HepG2 (cell line): ENCODE data around the gene UBTD1. TPM values are rescaled to one million over a fixed set of nuclear protein-coding genes. Genes with fewer than 3 reads are reported as not detected.

Experiments used
- ATAC-seq: fragments of 200-7000 bp; cut with Tn5 transposase; 3 replicates; pipeline ENCODE4 v1.9.1; 2020; ENCODE audit warnings: mild to moderate bottlenecking, moderate library complexity
- BruUV-seq: library from RNA; stranded (reverse); fragments of 400-500 nt; replicated peaks from 2 replicates; lab custom pipeline; 2021; lab: Mats Ljungman, UMichigan
- CTCF ChIA-PET: fragments of 300-600 bp; formaldehyde crosslinking; extraction: SDS; loops from one replicate; lab custom pipeline; 2021; ENCODE audit warnings: low total read pairs, inconsistent platforms, low intra/inter-chr PET ratio; lab: Yijun Ruan, JAX
- POLR2A ChIA-PET: fragments of 350-600 bp; sonication (Branson Sonifier 250); formaldehyde crosslinking; loops from one replicate; lab custom pipeline; 2020; ENCODE audit warnings: antibody characterized with exemption, inconsistent platforms; lab: Yijun Ruan, JAX
- DNase-seq: peaks from one replicate; pipeline ENCODE4 v3.0.0-alpha.2; 2015; ENCODE audit warnings: low spot score
- FAIRE-seq: peaks from 3 replicates; lab custom pipeline; 2011; peaks lifted over from hg19 to GRCh38; lab: Jason Lieb, UNC
- H2AFZ ChIP-seq: one replicate; pipeline ENCODE4 v1.6.1; 2011; ENCODE audit warnings: low read length, inconsistent platforms
- H3K27ac ChIP-seq: fragments of 300-600 bp; 3 replicates; pipeline ENCODE4 v1.8.0; 2011; ENCODE audit warnings: mixed run types, mild to moderate bottlenecking, mixed read lengths, low read length, inconsistent platforms; ENCODE audit not compliant: insufficient read depth; ENCODE audit errors: extremely low read length
- H3K27me3 ChIP-seq, 2 experiments: fragments of 200-600 bp in 1 of 2; 2 replicates in 1 of 2; 3 replicates in 1 of 2; pipeline versions ENCODE4 v1.6.0 to v1.8.0; 2011; ENCODE audit warnings: low read length in 2 of 2, mild to moderate bottlenecking in 2 of 2, moderate library complexity in 2 of 2, inconsistent platforms in 1 of 2; ENCODE audit not compliant: insufficient read depth in 2 of 2, control insufficient read depth in 1 of 2
- H3K36me3 ChIP-seq, 2 experiments: fragments of 200-600 bp in 1 of 2; replicated peaks in 1 of 2; 2 replicates in 1 of 2; 3 replicates in 1 of 2; pipeline versions ENCODE4 v1.5.1 to v1.8.0; 2011; ENCODE audit warnings: low read length in 2 of 2, inconsistent platforms in 1 of 2; ENCODE audit not compliant: insufficient read depth in 2 of 2, control insufficient read depth in 1 of 2
- H3K4me1 ChIP-seq: 2 replicates; pipeline ENCODE4 v1.5.1; 2012; ENCODE audit warnings: low read length, inconsistent platforms; ENCODE audit not compliant: insufficient read depth
- H3K4me2 ChIP-seq: 2 replicates; pipeline ENCODE4 v1.6.0; 2011; ENCODE audit warnings: low read depth, low read length, inconsistent platforms
- H3K4me3 ChIP-seq, 3 experiments: fragments of 200-600 bp in 1 of 3; sonication (generic), shearing (Covaris generic) in 1 of 3; replicated peaks in 1 of 3; 2 replicates each; pipeline ENCODE4 v1.5.1; 2011 to 2016; ENCODE audit warnings: low read length in 3 of 3, inconsistent platforms in 2 of 3, low read depth in 2 of 3, mild to moderate bottlenecking in 2 of 3, control low read depth in 1 of 3, mixed read lengths in 1 of 3; ENCODE audit not compliant: insufficient read depth in 1 of 3
- H3K79me2 ChIP-seq: one replicate; pipeline ENCODE4 v1.6.1; 2011; ENCODE audit warnings: low read length, inconsistent platforms; ENCODE audit not compliant: insufficient read depth
- H3K9ac ChIP-seq: 2 replicates; pipeline ENCODE4 v1.6.0; 2011; ENCODE audit warnings: mild to moderate bottlenecking, low read depth, low read length, inconsistent platforms; ENCODE audit not compliant: insufficient read depth
- H3K9me3 ChIP-seq: 2 replicates; pipeline ENCODE4 v1.5.1; 2012; ENCODE audit warnings: mild to moderate bottlenecking, low read length
- H4K20me1 ChIP-seq: 2 replicates; pipeline ENCODE4 v1.6.0; 2011; ENCODE audit warnings: inconsistent platforms, mild to moderate bottlenecking, low read length, moderate library complexity; ENCODE audit not compliant: insufficient read depth
- BATF2 ChIP-seq: sonication (generic); formaldehyde crosslinking; IDR thresholded peaks from 2 replicates; pipeline ENCODE4 v1.8.0; 2022; ENCODE audit warnings: mild to moderate bottlenecking, missing genetic modification reagents, moderate library complexity
- BORCS8-MEF2B ChIP-seq: sonication (generic); formaldehyde crosslinking; IDR thresholded peaks from 2 replicates; pipeline ENCODE4 v1.8.0; 2022; ENCODE audit warnings: mild to moderate bottlenecking, missing genetic modification reagents
- FIP1L1 ChIP-seq: fragments of 200-400 bp; formaldehyde crosslinking; IDR thresholded peaks from 2 replicates; pipeline ENCODE4 v1.6.1; 2018; ENCODE audit warnings: low read depth, mild to moderate bottlenecking, low read length, moderate library complexity, borderline replicate concordance; ENCODE audit not compliant: insufficient read depth
- HNF4A ChIP-seq: sonication (generic); formaldehyde crosslinking; IDR thresholded peaks from 2 replicates; pipeline ENCODE4 v1.4.0; 2020; ENCODE audit warnings: missing genetic modification reagents
- IRF9 ChIP-seq: sonication (generic); formaldehyde crosslinking; IDR thresholded peaks from 2 replicates; pipeline ENCODE4 v1.8.0; 2022; ENCODE audit warnings: missing genetic modification reagents, mild to moderate bottlenecking, borderline replicate concordance
- MIER2 ChIP-seq: IDR thresholded peaks from 2 replicates; pipeline ENCODE4 v1.6.1; 2016; ENCODE audit warnings: missing biosample characterization, missing genetic modification reagents
- POLR2G ChIP-seq: fragments of 200-400 bp; formaldehyde crosslinking; IDR thresholded peaks from 2 replicates; pipeline ENCODE4 v1.6.1; 2018; ENCODE audit warnings: mild to moderate bottlenecking, low read depth, low read length, moderate library complexity
- RBM22 ChIP-seq: fragments of 200-400 bp; formaldehyde crosslinking; optimal IDR thresholded peaks from 2 replicates; pipeline ENCODE3; 2017; ENCODE audit warnings: mild to moderate bottlenecking, low read length, moderate library complexity
- SMC3 ChIP-seq: IDR thresholded peaks from 2 replicates; pipeline ENCODE4 v1.6.1; 2011; ENCODE audit warnings: low read length, improper control_type of control experiment
- ZNF274 ChIP-seq: sonication (generic); formaldehyde crosslinking; IDR thresholded peaks from 2 replicates; pipeline ENCODE4 v1.5.1; 2020; ENCODE audit warnings: mild to moderate bottlenecking, missing genetic modification reagents
- WGBS: methylation state at CpG from one replicate; pipeline ENCODE4 v1.1.6; 2017; ENCODE audit warnings: low lambda C conversion rate; 5-methylcytosine and 5-hydroxymethylcytosine counted together
- in situ Hi-C: cut with HindIII; loops from 2 replicates; pipeline ENCODE4 v1.10.0; 2017; ENCODE audit warnings: low pct_unique_long_range_greater_than_20kb; ENCODE audit not compliant: extremely low pct_ligation_motif_present
- intact Hi-C: fragments of 100-400 bp; cut with micrococcal nuclease; formaldehyde crosslinking; loops from one replicate; pipeline ENCODE4 v1.10.0; 2022; ENCODE audit not compliant: unreplicated experiment
- polyA plus RNA-seq, 8 experiments: library from polyadenylated mRNA; depleted of rRNA in 3 of 8; stranded (reverse) in 7 of 8; unstranded in 1 of 8; fragments of >200 nt; fragmentation: Illumina TruSeq in 4 of 8; extraction: Trizol in 4 of 8; gene quantifications; 2 replicates each; pipeline versions ENCODE4 v1.2.1 to v1.2.3, GENCODE V29; 2011 to 2016; ENCODE audit warnings: low read depth in 4 of 8, missing spikeins in 1 of 8, mixed read lengths in 1 of 8; ENCODE audit not compliant: insufficient read depth in 1 of 8
- total RNA-seq, 5 experiments: library from RNA; depleted of rRNA; stranded (reverse); fragments of >200 nt; fragmentation: Illumina TruSeq; extraction: Trizol; gene quantifications; 2 replicates each; pipeline ENCODE4 v1.2.3, GENCODE V29; 2016; ENCODE audit warnings: low read depth in 1 of 5

The UBTD1 gene
- total and polyA plus RNA-seq, 2 of the 13 experiments (the other 11 are each of a cell fraction or from before 2014, with no cell fraction given), result 7.9 to 10.0 TPM

- Histone ChIP-seq H3K9me3 (no peaks in the 10 kb centered on the region), H3K27me3 (no peaks in the 10 kb centered on the region), H2AFZ (no peak overlapping the region), H3K4me3 (no peak overlapping the region), H3K4me1 (no peaks in the 10 kb centered on the region), H3K36me3 (peaks cover 36 to 81% of the 10 kb centered on the region in 2 experiments), H3K9ac (no peak overlapping the region), H3K27ac (no peak overlapping the region), H3K4me2 (no peak overlapping the region), H3K79me2 (peaks cover 6% of the 10 kb centered on the region), H4K20me1 (no peaks in the 10 kb centered on the region; the same call in 1 of the 2 replicates)
- ATAC-seq (no peak; the same call in 2 of the 3 replicates), FAIRE-seq (no peak), DNase-seq (no peak)
- no TSS peak for BruUV-seq
- intact Hi-C loops (no loop called here), in situ Hi-C loops (no loop called here)
- ChIA-PET CTCF (no interaction called here), POLR2A (no interaction called here)
- 92% methylated on average over 3 of the region's 3 CpGs for WGBS
- TF ChIP-seq SMC3 (no peak), BATF2 (no peak), FIP1L1 (no peak), RBM22 (peak; percentile 50), POLR2G (peak; percentile 42; the same call in 1 of the 2 replicates), MIER2 (no peak), IRF9 (CRISPR knock-in tag) (no peak), HNF4A (CRISPR knock-in tag) (no peak), BORCS8-MEF2B (CRISPR knock-in tag) (no peak), ZNF274 (CRISPR knock-in tag) (no peak)
Observed at GRCh38 chr10:97454330-97455036, 44.2 kb upstream of the UBTD1 start.
